GM12873 (cell line): ENCODE data around the gene P2RX6.

Source experiments
- CTCF ChIP-seq: IDR thresholded peaks from 2 replicates; pipeline ENCODE4 v1.5.1; 2012; ENCODE audit warnings: low read depth, mild to moderate bottlenecking, moderate library complexity, low read length, control low read depth; ENCODE audit not compliant: insufficient read depth; ENCODE audit errors: missing control alignments

P2RX6 gene

GRCh38 chr22:21009638-21010425, 5.1 kb upstream of the P2RX6 start:
- no peak for TF ChIP-seq CTCF

- no peak for TF ChIP-seq CTCF
Observed at GRCh38 chr22:21010426-21011113, 4.4 kb upstream of the P2RX6 start.

GRCh38 chr22:21012446-21013407, 2.2 kb upstream of the P2RX6 start:
- no peak for TF ChIP-seq CTCF

GRCh38 chr22:21013657-21014201, 1.2 kb upstream of the P2RX6 start:
- no peak for TF ChIP-seq CTCF

- TF ChIP-seq CTCF: no peak
Observed at GRCh38 chr22:21014202-21014725, 701 bp upstream of the P2RX6 start.

GRCh38 chr22:21015466-21016006, 571 bp downstream of the P2RX6 start:
- no peak for TF ChIP-seq CTCF
